ENCODE measurements around the gene ZNF710. TPM values are rescaled to one million over a fixed set of nuclear protein-coding genes. Genes with fewer than 3 reads are reported as not detected.

Gene ZNF710
- total and polyA plus RNA-seq, 2 experiments from 2014 or later: 15.9 to 18.2 TPM

GRCh38 chr15:90080818-90081393, 79.8 kb downstream of the ZNF710 start:
- Mint-ChIP-seq H3K4me3 (no peak overlapping the region), H3K36me3 (ENCODE audit: low read depth) (peaks cover 22% of the 10 kb centered on the region), H3K27me3 (ENCODE audit: insufficient read depth, low read depth, poor library complexity) (peaks cover 4% of the 10 kb centered on the region), H3K27ac (no peak overlapping the region), H3K9me3 (no peaks in the 10 kb centered on the region), H3K4me1 (peaks cover 11% of the 10 kb centered on the region; the same call in 2 of the 3 replicates)
- Histone ChIP-seq H3K9me2 (ENCODE audit: insufficient read depth) (no peaks in the 10 kb centered on the region), H3K79me2 (replicated peaks; ENCODE audit: insufficient read depth) (no peaks in the 10 kb centered on the region), H2AFZ (no peak overlapping the region), H3K4me2 (no peak overlapping the region), H4K20me1 (replicated peaks; ENCODE audit: insufficient read depth) (peaks cover 5% of the 10 kb centered on the region; the same call in 1 of the 2 replicates), H3K27me3 (ENCODE audit: insufficient read depth) (no peaks in the 10 kb centered on the region), H3K36me3 (ENCODE audit: insufficient read depth) (no peaks in the 10 kb centered on the region), H3K27ac (ENCODE audit: low read depth) (no peak overlapping the region), H3F3A (replicated peaks; ENCODE audit: low read depth) (no peaks in the 10 kb centered on the region), H3K4me1 (ENCODE audit: insufficient read depth) (0 out of 2 replicates have a peak, but pooled peaks cover 4% of the 10 kb centered on the region), H3K4me3 (no peak overlapping the region)
- ATAC-seq (no peak), DNase-seq (ENCODE audit: low spot score) (no peak)
- TF ChIP-seq STAT1 (IDR thresholded peaks at IDR 0.05; ENCODE audit: unreplicated experiment) (no peak), ZNF462 (CRISPR knock-in tag; IDR thresholded peaks at IDR 0.05) (no peak), ETS1 (IDR thresholded peaks at IDR 0.05) (no peak), JUNB (IDR thresholded peaks at IDR 0.05; ENCODE audit: unreplicated experiment) (no peak), ZNF114 (CRISPR knock-in tag; IDR thresholded peaks at IDR 0.05) (no peak), EZH2 (IDR thresholded peaks at IDR 0.05; ENCODE audit: low read depth, unreplicated experiment) (no peak), ZNF331 (CRISPR knock-in tag; IDR thresholded peaks at IDR 0.05; ENCODE audit: low read depth) (no peak), CTCF (conservative IDR thresholded peaks at IDR 0.05; ENCODE audit: low read depth in 2 of 2) (no peak), CREB1 (CRISPR knock-in tag; IDR thresholded peaks at IDR 0.05; ENCODE audit: low read depth) (no peak), POLR2AphosphoS5 (IDR thresholded peaks at IDR 0.05; ENCODE audit: low read depth) (no peak), NANOG (IDR thresholded peaks at IDR 0.05; ENCODE audit: borderline replicate concordance) (no peak), EZH2phosphoT487 (IDR thresholded peaks at IDR 0.05; ENCODE audit: unreplicated experiment) (no peak), REST (IDR thresholded peaks at IDR 0.05; ENCODE audit: unreplicated experiment) (no peak)
